ENCODE measurements around the gene KANK4.

DNA sequence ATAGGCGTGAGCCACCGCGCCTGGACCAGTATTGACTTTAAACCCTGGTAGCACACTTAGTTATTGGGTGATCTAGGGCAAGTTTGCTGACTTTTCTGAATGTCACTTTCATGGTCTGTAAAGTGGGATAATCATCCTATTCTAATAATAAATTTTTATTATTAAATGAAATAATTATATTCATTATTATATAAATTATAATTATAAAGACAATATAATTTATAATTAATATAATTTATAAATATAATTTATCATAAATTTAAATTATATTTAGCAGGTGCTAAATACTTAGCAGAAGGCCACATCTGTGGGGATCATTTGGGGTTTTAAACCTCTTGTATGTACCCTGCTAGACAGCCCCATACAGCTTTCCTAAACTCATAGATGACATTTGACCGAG, 59.7 kb downstream of the KANK4 start:
- no peak for TF ChIP-seq MAFK (IDR thresholded peaks at IDR 0.05; ENCODE audit: low read depth, low read length)
- TF ChIP-seq, protein P1, sequence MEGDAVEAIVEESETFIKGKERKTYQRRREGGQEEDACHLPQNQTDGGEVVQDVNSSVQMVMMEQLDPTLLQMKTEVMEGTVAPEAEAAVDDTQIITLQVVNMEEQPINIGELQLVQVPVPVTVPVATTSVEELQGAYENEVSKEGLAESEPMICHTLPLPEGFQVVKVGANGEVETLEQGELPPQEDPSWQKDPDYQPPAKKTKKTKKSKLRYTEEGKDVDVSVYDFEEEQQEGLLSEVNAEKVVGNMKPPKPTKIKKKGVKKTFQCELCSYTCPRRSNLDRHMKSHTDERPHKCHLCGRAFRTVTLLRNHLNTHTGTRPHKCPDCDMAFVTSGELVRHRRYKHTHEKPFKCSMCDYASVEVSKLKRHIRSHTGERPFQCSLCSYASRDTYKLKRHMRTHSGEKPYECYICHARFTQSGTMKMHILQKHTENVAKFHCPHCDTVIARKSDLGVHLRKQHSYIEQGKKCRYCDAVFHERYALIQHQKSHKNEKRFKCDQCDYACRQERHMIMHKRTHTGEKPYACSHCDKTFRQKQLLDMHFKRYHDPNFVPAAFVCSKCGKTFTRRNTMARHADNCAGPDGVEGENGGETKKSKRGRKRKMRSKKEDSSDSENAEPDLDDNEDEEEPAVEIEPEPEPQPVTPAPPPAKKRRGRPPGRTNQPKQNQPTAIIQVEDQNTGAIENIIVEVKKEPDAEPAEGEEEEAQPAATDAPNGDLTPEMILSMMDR (IDR thresholded peaks at IDR 0.05; ENCODE audit: control extremely low read depth in 1 of 3, insufficient read depth in 1 of 3, low read depth in 1 of 3, low read length in 3 of 3) = no peak
- no peak for TF ChIP-seq BCL11A (IDR thresholded peaks at IDR 0.05; ENCODE audit: low read depth in 2 of 2, low read length in 2 of 2)

All from H1 (cell line).